GM21529 (cell line): Measurements from ENCODE around the gene TAPBP.
"Not testable (repeated sequence)": the region's sequence is repeated elsewhere in the genome, so short reads cannot be mapped to it uniquely, and the experiment has no call there.

Experiments
- ATAC-seq: cut with Tn5 transposase; IDR thresholded peaks from one replicate; pipeline ENCODE4 v1.9.1; 2021; ENCODE audit not compliant: unreplicated experiment

Gene TAPBP

GRCh38 chr6:33277663-33278391 is 36.1 kb downstream of the TAPBP start:
- no peak for ATAC-seq

DNA sequence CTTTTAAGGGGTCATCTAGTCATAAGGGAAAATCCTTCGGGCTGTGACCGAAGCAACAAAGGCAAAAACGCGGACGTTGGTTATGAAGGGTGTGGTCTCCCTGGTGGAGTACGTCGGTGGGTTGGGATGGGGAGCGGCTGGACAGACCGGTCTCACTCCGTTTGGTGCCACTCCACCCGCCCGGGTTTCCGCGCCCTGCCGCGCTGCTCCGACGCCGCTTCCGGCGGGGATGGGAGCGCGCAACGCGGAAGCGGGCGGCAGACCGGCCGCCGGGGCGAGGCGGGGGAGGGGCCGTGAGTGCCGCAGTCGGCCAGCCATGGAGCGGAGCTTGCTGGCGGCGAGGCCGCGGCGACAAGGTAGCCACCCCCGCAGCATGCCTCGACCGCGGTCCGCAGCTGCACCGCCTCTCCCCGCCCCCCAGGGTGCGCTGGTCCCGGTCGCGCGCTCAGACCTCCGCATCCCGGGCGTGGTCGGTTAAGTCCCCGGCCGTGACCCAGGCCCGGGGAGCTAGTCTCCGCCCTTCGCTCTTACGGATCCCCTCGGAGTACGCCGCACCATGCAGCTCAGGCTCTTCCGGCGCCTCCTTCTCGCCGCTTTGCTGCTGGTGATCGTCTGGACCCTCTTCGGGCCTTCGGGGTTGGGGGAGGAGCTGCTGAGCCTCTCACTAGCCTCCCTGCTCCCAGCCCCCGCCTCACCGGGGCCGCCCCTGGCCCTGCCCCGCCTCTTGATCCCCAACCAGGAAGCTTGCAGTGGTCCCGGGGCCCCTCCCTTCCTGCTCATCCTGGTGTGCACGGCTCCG is 36.8 kb downstream of the TAPBP start, which contains the start of gene B3GALT4:
B3GALT4 (plus strand) TSS at position 260 of the 799 bp plus-strand sequence; CDS start at position 557, 297 bp downstream.
- ATAC-seq: peak; percentile 53

GRCh38 chr6:33276581-33276863 is 37.4 kb downstream of the TAPBP start:
- no peak for ATAC-seq

DNA sequence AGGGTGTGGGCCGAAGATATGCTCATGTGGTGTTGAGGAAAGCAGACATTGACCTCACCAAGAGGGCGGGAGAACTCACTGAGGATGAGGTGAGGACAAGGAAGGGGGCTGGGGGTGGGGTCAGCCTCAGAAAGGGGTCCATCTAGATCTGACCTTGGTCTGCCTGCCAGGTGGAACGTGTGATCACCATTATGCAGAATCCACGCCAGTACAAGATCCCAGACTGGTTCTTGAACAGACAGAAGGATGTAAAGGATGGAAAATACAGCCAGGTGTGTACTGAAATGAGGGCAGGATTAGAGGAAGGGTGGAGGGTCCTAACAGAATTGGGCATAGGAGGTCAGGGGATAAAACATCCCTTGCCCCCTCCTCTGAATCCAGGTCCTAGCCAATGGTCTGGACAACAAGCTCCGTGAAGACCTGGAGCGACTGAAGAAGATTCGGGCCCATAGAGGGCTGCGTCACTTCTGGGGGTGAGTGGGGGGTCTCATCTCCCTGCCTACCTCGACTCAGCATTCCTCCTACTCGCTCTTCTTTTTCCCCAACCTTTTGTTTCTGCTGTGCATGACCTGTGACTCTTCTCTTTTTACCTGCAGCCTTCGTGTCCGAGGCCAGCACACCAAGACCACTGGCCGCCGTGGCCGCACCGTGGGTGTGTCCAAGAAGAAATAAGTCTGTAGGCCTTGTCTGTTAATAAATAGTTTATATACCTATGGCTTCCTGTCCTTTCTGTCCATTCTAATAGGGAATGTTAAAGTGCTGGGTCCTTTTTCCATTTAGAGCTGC is 37.9 kb downstream of the TAPBP start:
- not testable (repeated sequence) for ATAC-seq

DNA sequence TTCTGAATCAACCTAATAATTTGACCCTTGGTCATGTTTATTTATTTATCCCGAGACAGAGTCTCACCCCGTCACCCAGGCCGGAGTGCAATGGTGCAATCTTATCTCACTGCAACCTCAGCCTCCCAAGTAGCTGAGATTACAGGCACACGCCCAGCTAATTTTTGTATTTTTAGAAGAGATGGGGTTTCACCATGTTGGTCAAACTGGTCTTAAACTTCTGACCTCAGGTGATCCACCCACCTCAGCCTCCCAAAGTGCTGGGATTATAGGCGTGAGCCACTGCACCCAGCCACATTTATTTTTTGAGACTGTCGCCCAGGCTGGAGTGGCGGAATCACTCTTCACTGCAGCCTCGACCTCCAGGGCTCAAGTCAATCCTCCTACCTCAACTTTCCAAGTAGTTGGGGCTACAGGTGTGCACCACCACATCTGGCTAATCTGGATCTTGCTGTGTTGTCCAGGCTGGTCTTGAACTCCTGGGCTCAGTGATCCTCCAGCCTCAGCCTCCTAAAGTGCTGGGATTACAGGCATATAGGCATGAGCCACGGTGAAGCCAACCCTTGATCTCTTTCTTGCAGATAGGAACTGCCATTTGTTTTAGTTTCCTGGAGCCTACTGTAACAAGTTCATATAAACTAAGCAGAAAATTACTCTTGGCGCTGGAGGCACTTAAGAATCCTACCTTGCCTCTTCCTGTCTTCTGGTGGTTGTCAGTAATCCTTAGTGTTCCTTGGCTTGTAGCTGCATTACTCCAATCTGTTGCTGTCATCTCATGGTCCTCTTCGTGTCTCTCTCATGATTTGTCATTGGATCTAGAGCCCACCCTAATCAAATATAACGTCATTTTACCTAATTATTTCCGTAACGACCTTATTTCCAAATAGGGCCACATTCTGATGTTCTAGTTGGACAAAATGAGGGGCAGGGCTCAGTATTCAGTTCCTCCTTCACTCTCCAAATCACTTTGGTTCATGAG is 39.7 kb downstream of the TAPBP start:
- ATAC-seq: no peak

DNA sequence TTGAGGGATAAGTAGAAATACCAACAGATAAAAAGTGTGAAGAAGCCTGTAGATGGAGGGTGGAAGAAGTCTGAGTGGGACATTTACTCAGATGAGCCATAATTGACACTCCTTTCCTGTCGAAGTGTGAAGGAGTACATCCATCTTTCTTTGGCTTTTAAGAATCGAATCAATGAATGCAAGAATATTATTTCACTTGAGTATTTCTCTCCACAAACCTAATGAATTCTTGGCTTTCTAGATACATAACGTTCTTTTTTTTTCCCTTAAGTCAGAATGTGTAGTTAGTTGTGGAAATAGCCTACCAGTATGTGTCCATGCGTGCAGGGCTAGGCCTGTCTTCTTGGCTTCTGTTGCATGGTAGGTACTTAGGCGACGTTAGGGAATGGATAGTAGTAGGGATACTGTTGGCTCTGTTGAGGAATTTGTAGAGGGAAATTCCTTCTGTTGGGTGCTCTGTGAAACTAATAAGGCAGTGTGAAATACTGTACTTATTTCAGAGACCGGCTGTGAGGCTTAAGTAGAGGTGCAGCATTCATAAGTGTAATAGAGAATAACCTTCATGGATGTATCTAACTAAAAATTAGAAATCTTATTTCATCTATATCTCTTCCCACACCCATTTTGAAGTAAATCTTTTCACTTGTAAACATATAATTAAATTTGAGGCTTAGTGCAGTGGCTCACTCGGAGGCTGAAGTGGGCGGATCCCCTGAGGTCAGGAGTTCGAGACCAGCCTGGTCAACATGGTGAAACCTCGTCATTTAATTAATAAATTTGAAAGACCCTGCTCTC is 40.6 kb downstream of the TAPBP start:
- no peak for ATAC-seq

- no peak for ATAC-seq
Observed at GRCh38 chr6:33272275-33273128, 41.4 kb downstream of the TAPBP start.

DNA sequence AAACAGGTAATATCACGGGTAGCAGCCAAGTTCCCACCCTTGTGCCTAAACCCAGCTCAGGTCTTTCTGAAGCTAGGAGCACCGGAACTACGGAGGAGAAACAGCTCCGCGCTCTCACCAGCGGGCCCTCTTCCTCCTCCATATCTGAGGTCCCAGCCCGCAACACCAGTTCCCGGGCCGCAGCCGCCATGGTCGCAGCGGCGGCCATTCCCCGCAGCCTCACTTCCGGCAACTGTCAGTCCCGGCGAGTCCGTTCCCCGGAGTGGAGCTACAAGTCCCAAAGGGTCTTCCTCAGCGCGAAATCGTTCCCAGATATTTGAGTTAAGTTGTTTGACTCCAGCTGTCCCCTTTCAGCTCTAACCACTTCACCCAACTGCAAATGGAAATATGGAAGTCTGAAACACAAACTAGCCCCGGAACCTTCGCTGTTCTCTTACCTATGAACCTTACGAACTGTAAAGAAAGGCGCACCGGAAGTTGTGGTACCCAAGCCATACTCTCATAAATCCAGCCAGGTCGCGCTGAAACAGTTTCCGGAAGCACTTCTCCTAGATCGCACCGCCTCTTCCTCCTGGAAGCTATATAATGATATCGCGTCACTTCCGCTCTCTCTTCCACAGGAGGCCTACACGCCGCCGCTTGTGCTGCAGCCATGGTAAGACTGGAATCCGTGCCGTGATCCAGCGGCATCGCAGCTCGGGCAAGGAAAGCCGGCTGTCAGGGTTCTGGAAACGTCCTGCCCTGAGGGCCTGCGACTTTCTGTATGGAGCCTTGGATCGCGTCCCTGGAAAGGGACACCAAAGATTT is 42.2 kb downstream of the TAPBP start, which contains the start of the genes RPS18 and VPS52:
RPS18 (plus strand) TSS at position 608 of the 807 bp plus-strand sequence; CDS start at position 653, 45 bp downstream.
VPS52 (minus strand) TSS at position 409 of the 807 bp plus-strand sequence; CDS start at position 208, 201 bp downstream.
- ATAC-seq: peak; percentile 69

- no peak for ATAC-seq
Observed at GRCh38 chr6:33271117-33271467, 42.8 kb downstream of the TAPBP start.

- ATAC-seq: no peak
Observed at GRCh38 chr6:33264015-33264414, 49.9 kb downstream of the TAPBP start.

- not testable (repeated sequence) for ATAC-seq
Observed at GRCh38 chr6:33262490-33262889, 51.4 kb downstream of the TAPBP start.

GRCh38 chr6:33259032-33259431 is 54.8 kb downstream of the TAPBP start:
- ATAC-seq: no peak

DNA sequence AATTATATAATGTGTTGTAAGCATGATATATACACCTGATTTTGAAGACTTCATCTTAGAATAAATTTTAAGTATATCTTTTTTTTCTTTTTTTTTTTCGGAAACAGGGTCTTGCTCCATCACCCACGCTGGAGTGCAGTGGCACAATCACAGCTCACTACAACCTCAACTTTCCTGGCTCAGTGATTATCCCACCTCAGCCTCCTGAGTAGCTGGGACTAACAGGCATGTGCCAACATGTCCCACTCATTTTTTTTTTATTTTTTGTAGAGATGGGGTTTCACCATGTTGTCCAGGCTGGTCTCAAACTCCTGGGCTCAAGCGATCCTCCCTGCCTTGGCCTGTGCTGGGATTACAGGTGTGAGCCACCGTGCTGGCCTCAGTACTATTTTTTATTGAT is 59.3 kb downstream of the TAPBP start:
- no peak for ATAC-seq

DNA sequence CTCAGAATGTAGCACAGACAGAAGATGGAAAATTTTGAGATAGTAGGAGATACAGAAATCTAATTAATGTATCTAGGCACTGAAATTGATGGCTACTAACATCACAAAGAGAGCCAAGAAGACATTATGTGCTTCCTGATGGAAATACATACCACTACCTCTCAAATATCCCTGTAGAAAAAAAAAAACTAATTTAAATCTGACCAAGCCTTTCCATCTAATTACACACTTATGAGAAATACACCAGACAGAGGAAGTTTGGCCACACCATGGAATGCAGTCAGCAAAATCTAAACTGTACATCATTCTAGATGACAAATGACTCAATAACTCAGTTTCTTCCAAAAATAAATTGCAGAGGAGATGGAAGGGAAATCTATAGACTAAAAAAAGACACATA is 61.1 kb downstream of the TAPBP start:
- ATAC-seq: no peak

GRCh38 chr6:33251395-33252012 is 62.4 kb downstream of the TAPBP start:
- ATAC-seq: no peak

GRCh38 chr6:33250731-33251130 is 63.1 kb downstream of the TAPBP start:
- ATAC-seq: no peak
